ENCODE results near the gene HEY2.
"Not testable (repeated sequence)": the region's sequence is repeated elsewhere in the genome, so short reads cannot be mapped to it uniquely, and the experiment has no call there.

HEY2 gene

GRCh38 chr6:125797886-125798444 lies 48.5 kb downstream of the HEY2 start:
- DNase-seq: no peak

DNA sequence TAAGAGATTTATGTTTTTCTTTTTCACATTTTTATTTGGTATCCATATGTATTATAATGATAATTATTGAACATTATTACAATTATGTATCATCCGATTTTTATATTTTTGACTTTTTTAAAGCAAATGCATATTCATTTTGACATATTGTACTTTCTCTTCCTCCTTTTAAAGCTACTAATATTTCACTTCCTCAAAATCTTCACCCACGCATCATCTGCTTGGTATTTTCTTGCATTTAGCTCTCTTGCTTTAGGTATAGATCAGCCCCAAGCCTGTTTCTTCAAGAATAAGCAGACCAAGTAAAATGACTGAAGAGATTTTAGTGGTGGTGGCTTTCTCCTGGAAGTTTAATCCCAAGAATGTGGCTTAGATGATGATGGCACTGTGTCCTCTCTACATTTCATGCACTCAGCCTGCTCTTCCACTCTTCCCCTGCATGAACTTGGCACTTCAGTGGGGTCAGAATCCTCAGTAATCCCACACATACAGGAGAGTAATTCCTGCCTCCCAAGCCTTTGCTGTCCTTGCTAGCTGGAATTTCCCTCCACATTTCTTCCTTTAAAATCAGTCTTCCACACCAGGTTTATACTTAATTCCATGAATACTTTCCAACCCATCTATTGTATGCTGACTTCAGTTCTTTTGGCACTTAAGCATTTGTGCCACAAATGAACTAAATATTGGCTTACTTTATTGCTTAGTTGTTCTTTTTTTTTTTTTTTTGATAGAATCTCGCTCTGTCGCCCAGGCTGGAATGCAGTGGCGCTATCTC lies 49.5 kb downstream of the HEY2 start:
- no peak for DNase-seq

- DNase-seq: no peak
Measured at GRCh38 chr6:125802383-125802782, 53.0 kb downstream of the HEY2 start.

GRCh38 chr6:125802943-125803377 lies 53.5 kb downstream of the HEY2 start:
- no peak for DNase-seq

- DNase-seq: no peak
Measured at GRCh38 chr6:125804264-125804663, 54.8 kb downstream of the HEY2 start.

- not testable (repeated sequence) for DNase-seq
Measured at GRCh38 chr6:125804866-125805425, 55.5 kb downstream of the HEY2 start.

DNA sequence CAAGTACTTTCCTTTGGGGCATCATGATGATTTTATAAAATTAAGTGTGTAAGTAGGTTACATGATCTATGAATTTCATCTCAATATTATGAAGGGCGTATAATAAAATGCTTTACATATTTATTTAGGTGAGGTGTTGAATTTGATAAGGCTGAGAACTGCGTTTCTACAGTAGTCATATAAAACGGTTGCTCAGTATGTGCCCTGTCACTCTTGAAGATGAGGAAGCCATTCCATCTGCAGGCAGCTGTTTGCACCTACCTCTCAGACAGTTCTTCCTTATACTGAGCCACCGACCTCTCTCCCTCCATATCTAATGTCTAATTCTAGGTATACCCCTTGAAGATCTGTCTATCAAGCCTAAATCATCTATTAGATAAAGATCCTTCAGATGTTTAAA lies 57.4 kb downstream of the HEY2 start:
- DNase-seq: no peak

DNA sequence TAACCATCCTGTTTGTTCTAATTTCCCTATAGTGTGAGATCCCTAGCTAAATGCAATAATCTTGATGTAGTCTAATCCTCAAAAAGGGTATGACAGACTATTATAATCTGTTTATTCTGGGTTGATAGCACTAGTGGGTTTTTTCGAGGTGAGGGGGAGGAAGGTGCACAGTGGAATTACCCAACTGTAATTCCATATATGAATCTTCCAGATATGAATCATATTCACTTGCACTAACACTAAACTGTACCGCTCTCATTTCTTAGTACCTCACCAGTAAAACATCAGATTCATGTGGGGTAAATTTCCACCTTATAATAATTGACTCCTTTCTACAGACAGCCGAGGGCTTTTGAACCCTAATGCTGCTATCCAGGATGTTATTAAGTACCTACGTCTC lies 57.9 kb downstream of the HEY2 start:
- DNase-seq: no peak

DNA sequence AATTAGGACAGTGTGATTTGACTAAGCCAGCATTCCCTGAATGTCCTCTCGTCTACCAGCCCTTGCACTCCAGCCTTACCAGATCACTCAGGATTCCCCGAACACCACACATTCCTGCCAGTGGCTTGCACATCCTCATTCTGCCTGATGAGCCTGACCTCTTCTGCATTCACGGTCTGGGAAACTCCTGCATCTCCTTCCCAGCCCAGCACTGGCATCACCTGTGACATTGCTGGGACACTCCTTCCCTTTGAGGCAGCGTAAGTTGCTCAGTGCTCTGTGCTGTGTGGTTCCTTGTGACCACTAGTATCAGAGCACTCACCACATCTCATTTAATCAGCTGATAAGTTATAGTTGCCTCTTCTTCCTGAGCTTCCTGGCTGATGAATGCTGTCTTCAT lies 58.6 kb downstream of the HEY2 start:
- DNase-seq: no peak

- DNase-seq: no peak
Measured at GRCh38 chr6:125808591-125808990, 59.2 kb downstream of the HEY2 start.

- no peak for DNase-seq
Measured at GRCh38 chr6:125809570-125810170, 60.2 kb downstream of the HEY2 start.

DNA sequence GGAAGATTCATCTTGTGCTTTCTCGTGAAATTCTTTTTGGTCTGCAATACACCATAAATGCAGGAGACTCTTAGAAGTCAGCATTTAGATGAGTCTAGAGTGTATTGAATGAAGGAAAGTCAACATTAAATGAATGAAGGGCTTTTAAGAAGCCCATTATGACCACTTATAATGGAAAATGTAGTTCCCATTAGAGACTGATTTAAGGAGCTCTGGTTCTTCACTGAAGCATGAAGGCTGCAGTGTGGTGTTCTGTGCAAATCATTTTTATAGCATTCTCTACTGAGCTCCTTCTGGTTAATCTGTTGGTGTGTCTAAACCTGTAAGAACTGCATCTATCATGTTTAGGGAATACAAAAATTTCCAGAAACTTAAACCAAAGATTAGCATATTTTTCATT lies 61.0 kb downstream of the HEY2 start:
- no peak for DNase-seq

Measured in NK-92 treated with Interleukin-12 subunit alpha and Interleukin-12 subunit beta, amount 100 ng/mL, for 24 hours (cell line).